Tibial nerve (tissue), 4 donors: Measurements from ENCODE around the gene GNB1L.

Experiments
- CTCF ChIP-seq, 5 experiments: fragments of 200-600 bp in 3 of 5; fragments of 450-650 bp in 2 of 5; sonication (generic) in 3 of 5; IDR thresholded peaks; one replicate each; pipeline ENCODE4 v1.5.1; 2016 to 2019; ENCODE audit warnings: antibody characterized with exemption in 5 of 5, mild to moderate bottlenecking in 3 of 5, moderate library complexity in 2 of 5
- EP300 ChIP-seq, 2 donors: sonication (generic); formaldehyde crosslinking; IDR thresholded peaks; one replicate each; pipeline ENCODE4 v1.6.1; 2017; ENCODE audit warnings: antibody characterized with exemption in 2 of 2, mild to moderate bottlenecking in 1 of 2

GRCh38 chr22:19753996-19754700, 100.5 kb downstream of the GNB1L start:
- TF ChIP-seq EP300 (IDR thresholded peaks at IDR 0.05) (no peak), CTCF (IDR thresholded peaks at IDR 0.05) (no peak)
